ENCODE data around the gene JMJD7.

JMJD7 gene

GRCh38 chr15:41887161-41887560 lies 59.3 kb downstream of the JMJD7 start:
- no peak for DNase-seq
